Inflammatory macrophage treated with lipopolysaccharide for 4 hours (primary cell): ENCODE data around the gene ENTPD6.
"Not testable (repeated sequence)": the region's sequence is repeated elsewhere in the genome, so short reads cannot be mapped to it uniquely, and the experiment has no call there.

Source experiments
- DNase-seq: peaks from one replicate; pipeline ENCODE4 v3.0.0-alpha.2; 2020

Gene ENTPD6

GRCh38 chr20:25259358-25259757, 63.8 kb downstream of the ENTPD6 start:
- DNase-seq = no peak

DNA sequence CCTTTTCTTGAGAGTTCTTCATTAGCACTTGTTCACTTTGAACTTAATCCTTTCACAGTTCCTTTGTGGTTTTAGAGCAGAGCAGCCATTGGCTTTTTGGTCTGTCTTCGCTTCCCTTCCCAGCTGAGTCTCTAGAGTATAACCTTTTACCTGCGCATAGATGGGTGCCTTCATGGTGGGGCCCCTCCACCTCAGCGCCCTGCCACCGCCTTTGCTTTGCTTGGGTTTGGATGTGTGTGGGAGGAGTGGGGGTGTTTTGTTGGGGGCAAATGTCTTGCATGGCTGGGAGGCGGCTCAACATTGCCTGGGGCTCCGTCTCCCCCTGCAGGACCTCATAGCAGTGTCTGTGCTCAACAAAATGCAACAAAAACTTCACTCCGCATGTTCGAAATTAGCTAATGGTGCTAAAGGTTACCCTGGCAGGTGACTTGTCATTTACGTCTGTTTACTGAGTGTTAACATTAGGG, 64.3 kb downstream of the ENTPD6 start:
- DNase-seq = no peak

GRCh38 chr20:25260770-25261437, 65.4 kb downstream of the ENTPD6 start:
- DNase-seq = not testable (repeated sequence)

GRCh38 chr20:25269057-25269832, 73.7 kb downstream of the ENTPD6 start:
- DNase-seq = no peak

DNA sequence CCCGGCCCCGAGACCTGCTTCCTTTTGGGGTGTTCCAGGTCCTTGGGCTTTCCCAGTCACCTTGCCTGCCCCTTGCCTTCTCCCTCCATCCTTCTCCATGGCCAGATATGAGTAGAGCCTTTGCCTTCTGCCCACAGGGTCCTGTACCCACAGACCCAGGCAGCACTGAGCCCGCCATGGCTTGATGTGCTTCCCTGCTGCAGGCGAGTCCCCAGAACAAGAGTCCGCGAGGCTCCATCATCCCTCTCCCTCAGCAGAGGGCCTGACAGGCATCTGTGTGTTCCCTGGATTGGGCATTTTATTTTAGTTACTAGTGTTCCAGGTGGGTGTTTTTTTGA, 74.3 kb downstream of the ENTPD6 start:
- DNase-seq = no peak

DNA sequence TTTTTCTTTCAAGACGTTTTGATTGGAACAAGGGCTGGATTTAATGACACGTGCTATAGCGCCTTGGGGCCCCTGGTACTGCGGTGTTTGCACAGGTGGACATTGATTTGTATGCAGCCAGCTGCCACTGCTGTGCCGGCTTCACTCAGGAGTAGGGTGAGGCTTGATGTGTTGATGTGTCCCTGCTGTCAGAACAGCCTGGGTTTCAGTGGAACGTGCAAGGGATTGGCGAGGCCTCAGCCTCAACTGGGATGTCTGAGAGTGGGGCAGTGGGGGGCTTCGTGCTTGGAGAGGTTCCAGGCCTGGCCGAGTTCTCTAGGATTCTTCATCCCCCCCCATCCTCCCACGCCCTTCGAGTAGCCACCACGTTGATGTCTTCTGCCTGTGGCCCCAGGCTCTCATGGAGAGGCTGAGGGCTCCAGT, 75.3 kb downstream of the ENTPD6 start:
- DNase-seq = no peak

GRCh38 chr20:25271486-25272222, 76.1 kb downstream of the ENTPD6 start:
- DNase-seq = no peak

- no peak for DNase-seq
Observed at GRCh38 chr20:25272223-25273000, 76.9 kb downstream of the ENTPD6 start.

DNA sequence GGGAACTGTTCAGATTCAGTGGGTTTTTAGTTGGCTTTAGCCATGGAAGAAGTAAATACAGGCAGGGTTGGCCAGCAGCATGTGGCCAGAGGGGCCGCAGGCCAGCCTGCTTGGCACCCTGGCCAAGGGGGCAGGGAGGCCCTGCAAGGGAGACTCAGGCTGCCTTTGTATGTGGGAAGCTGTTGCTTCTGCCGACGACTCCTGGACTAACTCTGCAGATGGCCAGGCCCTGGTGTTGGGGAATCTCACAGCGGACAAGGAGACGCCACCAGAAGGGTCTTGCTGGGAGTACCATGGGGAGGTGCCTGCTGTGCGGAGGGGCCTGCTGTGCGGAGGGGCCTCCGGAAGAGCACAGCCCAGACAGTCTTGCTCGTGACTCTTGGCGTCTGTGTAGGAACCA, 77.5 kb downstream of the ENTPD6 start:
- DNase-seq = no peak

GRCh38 chr20:25273541-25274358, 78.2 kb downstream of the ENTPD6 start:
- no peak for DNase-seq

DNA sequence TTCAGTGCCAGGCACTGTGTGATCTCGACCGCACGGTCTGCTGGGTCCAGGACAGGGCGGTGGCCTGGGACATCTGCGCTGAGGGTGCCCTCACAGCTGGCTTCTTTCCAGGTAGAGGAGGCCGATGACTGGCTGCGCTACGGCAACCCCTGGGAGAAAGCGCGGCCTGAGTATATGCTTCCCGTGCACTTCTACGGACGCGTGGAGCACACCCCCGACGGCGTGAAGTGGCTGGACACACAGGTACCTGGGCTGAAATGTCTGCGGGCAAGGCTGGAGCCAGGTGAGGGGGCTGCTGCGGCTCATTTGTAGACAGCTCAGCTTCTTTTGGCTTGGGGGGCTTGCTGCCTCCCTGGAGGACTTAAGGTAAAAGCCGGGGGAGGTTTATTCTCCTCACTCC, 79.0 kb downstream of the ENTPD6 start:
- DNase-seq = no peak

- no peak for DNase-seq
Observed at GRCh38 chr20:25274891-25275812, 79.6 kb downstream of the ENTPD6 start.

- no peak for DNase-seq
Observed at GRCh38 chr20:25275813-25276532, 80.5 kb downstream of the ENTPD6 start.
